Sigmoid colon (tissue), 4 donors: ENCODE data around the gene S100A1.

ENCODE experiments used
- CTCF ChIP-seq, 4 experiments: fragments of 450-650 bp in 3 of 4; fragments of 200-600 bp in 1 of 4; IDR thresholded peaks; one replicate each; pipeline ENCODE4 v1.5.1; 2016 to 2019; ENCODE audit warnings: antibody characterized with exemption in 4 of 4, mild to moderate bottlenecking in 3 of 4, moderate library complexity in 2 of 4
- EP300 ChIP-seq, 4 donors: sonication (generic); formaldehyde crosslinking; IDR thresholded peaks; one replicate each; pipeline ENCODE4 v1.6.1; 2017; ENCODE audit warnings: antibody characterized with exemption in 4 of 4
- POLR2A ChIP-seq, 2 donors: fragments of 450-650 bp; IDR thresholded peaks; one replicate each; pipeline ENCODE4 v1.6.1; 2016; ENCODE audit warnings: antibody characterized with exemption in 2 of 2, mild to moderate bottlenecking in 2 of 2, moderate library complexity in 2 of 2

- TF ChIP-seq EP300 (IDR thresholded peaks at IDR 0.05), result no peak
- TF ChIP-seq CTCF (IDR thresholded peaks at IDR 0.05), result peak; percentile 80 to 94 (median 83)
- TF ChIP-seq POLR2A (IDR thresholded peaks at IDR 0.05), result no peak
These were observed 49.7 kb downstream of the S100A1 start for GRCh38 chr1:153677718-153678518.
